ENCODE results near the gene CCNJL. TPM values are rescaled to one million over a fixed set of nuclear protein-coding genes. Genes with fewer than 3 reads are reported as not detected.

Gene CCNJL
- total RNA-seq, 2 experiments from 2014 or later, result not detected

GRCh38 chr5:160242145-160242544 is 70.2 kb downstream of the CCNJL start:
- no peak for DNase-seq
- no peak overlapping the region for H3K4me3 Mint-ChIP-seq
- ChIA-PET POLR2A (no interaction called here), CTCF (interaction anchor here (1.1 kb wide), 1 partner anchor 10 kb away, joined by 5 read pairs; no protein-coding TSS in a partner anchor)
- H3K4me1 Mint-ChIP-seq, result no peaks in the 10 kb centered on the region
- H3K27ac Mint-ChIP-seq, result no peak overlapping the region
- no peaks in the 10 kb centered on the region for H3K9me3 Mint-ChIP-seq
- no peaks in the 10 kb centered on the region for H3K27me3 Mint-ChIP-seq
- no peaks in the 10 kb centered on the region for H3K36me3 Mint-ChIP-seq (ENCODE audit: low read depth)

GRCh38 chr5:160240350-160240749 is 72.0 kb downstream of the CCNJL start:
- no peaks in the 10 kb centered on the region for H3K27me3 Mint-ChIP-seq
- H3K9me3 Mint-ChIP-seq, result no peaks in the 10 kb centered on the region
- H3K36me3 Mint-ChIP-seq (ENCODE audit: low read depth), result no peaks in the 10 kb centered on the region
- ChIA-PET POLR2A (no interaction called here), CTCF (no interaction called here)
- no peak overlapping the region for H3K4me3 Mint-ChIP-seq
- no peaks in the 10 kb centered on the region for H3K4me1 Mint-ChIP-seq
- DNase-seq, result no peak
- no peak overlapping the region for H3K27ac Mint-ChIP-seq

GRCh38 chr5:160237571-160238093 is 74.7 kb downstream of the CCNJL start:
- Mint-ChIP-seq H3K9me3 (no peaks in the 10 kb centered on the region), H3K4me1 (no peaks in the 10 kb centered on the region), H3K27me3 (no peaks in the 10 kb centered on the region), H3K36me3 (ENCODE audit: low read depth) (no peaks in the 10 kb centered on the region), H3K4me3 (no peak overlapping the region), H3K27ac (no peak overlapping the region)
- CTCF ChIA-PET, result interaction anchor here (1.3 kb wide), 1 partner anchor 12 kb away, joined by 3 read pairs; no protein-coding TSS in a partner anchor
- POLR2A ChIA-PET, result no interaction called here
- no peak for DNase-seq

- Mint-ChIP-seq H3K27ac (no peak overlapping the region), H3K27me3 (no peaks in the 10 kb centered on the region), H3K9me3 (no peaks in the 10 kb centered on the region), H3K4me3 (no peak overlapping the region), H3K36me3 (ENCODE audit: low read depth) (no peaks in the 10 kb centered on the region), H3K4me1 (no peaks in the 10 kb centered on the region)
- DNase-seq, result no peak
- POLR2A ChIA-PET, result no interaction called here
- CTCF ChIA-PET, result no interaction called here
Observed at GRCh38 chr5:160235731-160236130, 76.6 kb downstream of the CCNJL start.

- Mint-ChIP-seq H3K27me3 (no peaks in the 10 kb centered on the region), H3K36me3 (ENCODE audit: low read depth) (no peaks in the 10 kb centered on the region), H3K4me1 (no peaks in the 10 kb centered on the region), H3K9me3 (no peaks in the 10 kb centered on the region), H3K4me3 (no peak overlapping the region), H3K27ac (no peak overlapping the region)
- DNase-seq, result no peak
- ChIA-PET POLR2A (no interaction called here), CTCF (interaction anchor here (0.9 kb wide), 1 partner anchor 33 kb away, joined by 3 read pairs; no protein-coding TSS in a partner anchor)
Observed at GRCh38 chr5:160233215-160233614, 79.1 kb downstream of the CCNJL start.

- no peaks in the 10 kb centered on the region for H3K27me3 Mint-ChIP-seq
- no peaks in the 10 kb centered on the region for H3K4me1 Mint-ChIP-seq
- no peak overlapping the region for H3K27ac Mint-ChIP-seq
- no peaks in the 10 kb centered on the region for H3K9me3 Mint-ChIP-seq
- CTCF ChIA-PET, result interaction anchor here (1.1 to 1.6 kb wide), 3 partner anchors 10 to 23 kb away, joined by 3 to 5 read pairs (median 4); no protein-coding TSS in a partner anchor
- no peak overlapping the region for H3K4me3 Mint-ChIP-seq
- POLR2A ChIA-PET, result no interaction called here
- no peak for DNase-seq
- no peaks in the 10 kb centered on the region for H3K36me3 Mint-ChIP-seq (ENCODE audit: low read depth)
Observed at GRCh38 chr5:160231783-160232342, 80.5 kb downstream of the CCNJL start.

- H3K9me3 Mint-ChIP-seq, result no peaks in the 10 kb centered on the region
Observed at GRCh38 chr5:160230686-160231527, 81.5 kb downstream of the CCNJL start.

GRCh38 chr5:160229190-160229742 is 83.1 kb downstream of the CCNJL start, which contains the start of gene FABP6:
FABP6 (plus strand) TSS chr5:160229506; CDS start chr5:160229558, 52 bp downstream.
- Mint-ChIP-seq H3K4me1 (no peaks in the 10 kb centered on the region), H3K36me3 (ENCODE audit: low read depth) (no peaks in the 10 kb centered on the region), H3K27me3 (no peaks in the 10 kb centered on the region), H3K9me3 (no peaks in the 10 kb centered on the region), H3K27ac (no peak within 1 kb of the TSS), H3K4me3 (no peak within 1 kb of the TSS)
- DNase-seq, result no peak
- ChIA-PET CTCF (no interaction called here), POLR2A (no interaction called here)

More at GRCh38 chr5:160230686-160231527, 81.5 kb downstream of the CCNJL start:
- Mint-ChIP-seq H3K4me3 (no peak overlapping the region), H3K27me3 (no peaks in the 10 kb centered on the region), H3K4me1 (no peaks in the 10 kb centered on the region), H3K36me3 (ENCODE audit: low read depth) (no peaks in the 10 kb centered on the region), H3K27ac (no peak overlapping the region)
- ChIA-PET POLR2A (no interaction called here), CTCF (interaction anchor here (1.2 to 1.6 kb wide), 2 partner anchors 11 to 15 kb away, joined by 4 to 5 read pairs; no protein-coding TSS in a partner anchor)
- DNase-seq, result no peak

- Mint-ChIP-seq H3K9me3 (no peaks in the 10 kb centered on the region), H3K4me1 (no peaks in the 10 kb centered on the region), H3K27me3 (no peaks in the 10 kb centered on the region), H3K4me3 (no peak overlapping the region), H3K27ac (no peak overlapping the region), H3K36me3 (ENCODE audit: low read depth) (no peaks in the 10 kb centered on the region)
- POLR2A ChIA-PET, result no interaction called here
- CTCF ChIA-PET, result interaction anchor here (0.6 to 0.9 kb wide), 2 partner anchors 20 to 79 kb away, joined by 3 read pairs; no protein-coding TSS in a partner anchor
- DNase-seq, result no peak
Observed at GRCh38 chr5:160227012-160227411, 85.4 kb downstream of the CCNJL start.

GRCh38 chr5:160221082-160221481 is 91.3 kb downstream of the CCNJL start:
- ChIA-PET CTCF (no interaction called here), POLR2A (no interaction called here)
- Mint-ChIP-seq H3K4me1 (no peaks in the 10 kb centered on the region), H3K27me3 (peaks cover 8% of the 10 kb centered on the region), H3K27ac (no peak overlapping the region), H3K36me3 (ENCODE audit: low read depth) (no peaks in the 10 kb centered on the region), H3K9me3 (no peaks in the 10 kb centered on the region), H3K4me3 (no peak overlapping the region)
- no peak for DNase-seq

- no peak overlapping the region for H3K4me3 Mint-ChIP-seq
- no peaks in the 10 kb centered on the region for H3K4me1 Mint-ChIP-seq
- ChIA-PET POLR2A (no interaction called here), CTCF (interaction anchor here (0.8 kb wide), 1 partner anchor 27 kb away, joined by 3 read pairs; no protein-coding TSS in a partner anchor)
- no peaks in the 10 kb centered on the region for H3K9me3 Mint-ChIP-seq
- peaks cover 10% of the 10 kb centered on the region for H3K27me3 Mint-ChIP-seq
- no peak overlapping the region for H3K27ac Mint-ChIP-seq
- DNase-seq, result no peak
- no peaks in the 10 kb centered on the region for H3K36me3 Mint-ChIP-seq (ENCODE audit: low read depth)
Observed at GRCh38 chr5:160219356-160219755, 93.0 kb downstream of the CCNJL start.

- CTCF ChIA-PET, result interaction anchor here (1.8 kb wide), 1 partner anchor 10 kb away, joined by 7 read pairs; no protein-coding TSS in a partner anchor
- Mint-ChIP-seq H3K36me3 (ENCODE audit: low read depth) (no peaks in the 10 kb centered on the region), H3K27me3 (peaks cover 6% of the 10 kb centered on the region), H3K4me3 (no peak overlapping the region), H3K4me1 (no peaks in the 10 kb centered on the region), H3K9me3 (no peaks in the 10 kb centered on the region), H3K27ac (no peak overlapping the region)
- POLR2A ChIA-PET, result no interaction called here
- DNase-seq, result no peak
Observed at GRCh38 chr5:160213537-160213936, 98.8 kb downstream of the CCNJL start.

GRCh38 chr5:160211352-160211751 is 101.0 kb downstream of the CCNJL start:
- no peak overlapping the region for H3K4me3 Mint-ChIP-seq
- POLR2A ChIA-PET, result no interaction called here

More at GRCh38 chr5:160211352-160211751, 101.0 kb downstream of the CCNJL start:
- DNase-seq, result no peak
- CTCF ChIA-PET, result no interaction called here
- no peak overlapping the region for H3K27ac Mint-ChIP-seq
- H3K36me3 Mint-ChIP-seq (ENCODE audit: low read depth), result no peaks in the 10 kb centered on the region
- H3K27me3 Mint-ChIP-seq, result peaks cover 4% of the 10 kb centered on the region
- H3K4me1 Mint-ChIP-seq, result no peaks in the 10 kb centered on the region
- H3K9me3 Mint-ChIP-seq, result no peaks in the 10 kb centered on the region
